Measurements from ENCODE around the gene IFITM5.

IFITM5 gene

GRCh38 chr11:285021-285893 is 14.1 kb downstream of the IFITM5 start:
- no peaks in the 10 kb centered on the region for H3K9me3 Mint-ChIP-seq
- H3K36me3 Mint-ChIP-seq = peaks cover 3% of the 10 kb centered on the region
- H3K27ac Mint-ChIP-seq = peak overlapping the region; percentile 8
- peaks cover 53% of the 10 kb centered on the region for H3K4me1 Mint-ChIP-seq
- H3K4me3 Mint-ChIP-seq = no peak overlapping the region
- H3K27me3 Mint-ChIP-seq = peaks cover 2% of the 10 kb centered on the region

DNA sequence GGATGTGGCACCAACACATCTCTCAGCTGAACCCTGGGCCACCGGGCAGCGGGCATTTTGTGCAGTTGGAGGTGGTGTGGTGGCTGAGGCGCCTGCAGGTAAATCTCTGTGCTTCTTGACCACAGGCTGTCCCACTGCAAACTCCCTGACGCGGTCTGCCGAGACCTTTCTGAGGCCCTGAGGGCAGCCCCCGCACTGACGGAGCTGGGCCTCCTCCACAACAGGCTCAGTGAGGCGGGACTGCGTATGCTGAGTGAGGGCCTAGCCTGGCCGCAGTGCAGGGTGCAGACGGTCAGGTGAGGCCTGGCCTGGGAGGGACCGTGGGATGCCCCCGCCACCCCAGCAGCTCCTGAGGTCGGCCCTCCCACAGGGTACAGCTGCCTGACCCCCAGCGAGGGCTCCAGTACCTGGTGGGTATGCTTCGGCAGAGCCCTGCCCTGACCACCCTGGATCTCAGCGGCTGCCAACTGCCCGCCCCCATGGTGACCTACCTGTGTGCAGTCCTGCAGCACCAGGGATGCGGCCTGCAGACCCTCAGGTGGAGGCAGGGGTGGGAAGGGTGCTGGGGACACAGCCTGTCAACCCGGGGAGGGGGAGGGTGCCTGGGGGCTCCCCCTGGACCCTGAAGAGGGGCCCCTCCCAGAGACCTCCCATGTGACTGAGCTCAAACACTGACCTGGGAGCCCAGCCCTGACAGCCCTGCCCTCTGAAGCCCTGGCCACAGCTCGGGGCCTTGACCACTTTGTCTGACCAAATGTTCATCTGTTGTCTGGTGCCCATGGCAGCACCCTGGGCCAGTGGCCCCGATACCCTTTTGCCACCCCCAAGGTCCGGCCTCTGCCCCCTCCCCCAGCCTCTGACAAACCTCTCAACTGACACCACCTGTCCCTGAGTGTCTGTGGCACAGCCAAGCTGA is 15.0 kb downstream of the IFITM5 start:
- H3K9me3 Mint-ChIP-seq = no peaks in the 10 kb centered on the region
- peaks cover 2% of the 10 kb centered on the region for H3K27me3 Mint-ChIP-seq
- H3K36me3 Mint-ChIP-seq = peaks cover 3% of the 10 kb centered on the region
- no peak overlapping the region for H3K4me3 Mint-ChIP-seq
- no peak overlapping the region for H3K27ac Mint-ChIP-seq
- H3K4me1 Mint-ChIP-seq = peaks cover 53% of the 10 kb centered on the region

GRCh38 chr11:283405-284104 is 15.8 kb downstream of the IFITM5 start:
- Mint-ChIP-seq H3K36me3 (peaks cover 3% of the 10 kb centered on the region), H3K27ac (peak overlapping the region; percentile 35), H3K4me3 (peak overlapping the region; percentile 36), H3K4me1 (peaks cover 56% of the 10 kb centered on the region), H3K9me3 (no peaks in the 10 kb centered on the region), H3K27me3 (peaks cover 2% of the 10 kb centered on the region)

DNA sequence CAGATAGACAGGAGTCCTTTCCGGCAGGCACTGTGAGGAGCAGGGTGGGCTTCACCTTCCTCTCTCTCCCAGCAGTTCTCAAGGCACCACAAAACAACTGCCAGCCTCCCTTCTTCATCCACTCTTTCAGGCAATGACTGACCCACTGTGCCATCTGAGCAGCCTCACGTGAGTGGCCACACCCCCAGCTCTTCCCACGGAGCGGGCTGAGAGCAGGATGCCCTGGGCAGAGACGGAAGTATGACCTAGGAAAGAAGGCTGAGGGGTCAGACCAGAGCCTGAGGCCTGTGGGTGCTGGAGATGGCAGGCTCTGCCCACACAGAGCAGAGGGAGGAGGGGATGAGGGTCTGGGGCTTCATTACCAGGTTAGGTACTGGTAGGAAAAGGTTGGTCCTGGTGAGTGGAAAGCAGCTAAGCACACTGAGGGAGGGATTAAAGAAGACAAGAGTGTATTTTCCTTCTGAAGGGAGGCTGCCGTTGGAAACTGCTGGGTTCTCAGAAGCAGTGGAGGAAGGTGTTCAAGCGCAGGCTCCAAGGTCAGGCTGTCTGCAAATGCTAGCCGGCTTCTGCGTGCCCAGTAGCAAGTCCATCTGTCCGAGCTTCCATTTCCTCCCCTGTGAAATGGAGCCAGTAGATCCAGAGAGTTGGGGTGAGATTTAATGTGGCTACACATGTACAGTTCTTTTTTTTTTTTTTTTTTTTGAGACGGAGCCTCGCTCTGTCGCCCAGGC is 16.5 kb downstream of the IFITM5 start:
- Mint-ChIP-seq H3K27ac (no peak overlapping the region), H3K4me1 (peaks cover 56% of the 10 kb centered on the region), H3K4me3 (peak overlapping the region; percentile 73), H3K36me3 (peaks cover 3% of the 10 kb centered on the region), H3K9me3 (no peaks in the 10 kb centered on the region), H3K27me3 (peaks cover 2% of the 10 kb centered on the region)

DNA sequence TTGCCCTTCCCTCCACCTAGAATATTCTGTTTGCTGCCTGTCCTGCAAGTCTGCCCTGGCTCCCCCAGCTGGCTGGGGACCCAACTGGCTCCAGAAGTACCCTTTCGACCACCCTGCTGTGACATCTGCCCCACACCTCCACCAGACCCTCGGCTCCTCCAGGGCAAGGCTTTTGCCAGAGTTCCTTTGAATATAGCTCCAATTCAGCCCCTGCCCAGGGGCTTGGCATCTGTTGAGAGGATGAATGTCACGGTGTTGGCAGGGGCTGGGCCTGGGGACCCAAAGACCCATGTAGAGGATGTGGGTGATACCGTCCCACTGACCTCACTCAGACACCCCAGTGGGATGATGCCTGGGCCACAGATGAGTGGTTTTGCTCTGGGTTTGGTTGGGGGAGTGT is 17.2 kb downstream of the IFITM5 start:
- peaks cover 59% of the 10 kb centered on the region for H3K4me1 Mint-ChIP-seq
- peak overlapping the region; percentile 73 for H3K4me3 Mint-ChIP-seq
- H3K9me3 Mint-ChIP-seq = no peaks in the 10 kb centered on the region
- H3K27ac Mint-ChIP-seq = peak overlapping the region; percentile 88
- peaks cover 3% of the 10 kb centered on the region for H3K36me3 Mint-ChIP-seq
- peaks cover 2% of the 10 kb centered on the region for H3K27me3 Mint-ChIP-seq

DNA sequence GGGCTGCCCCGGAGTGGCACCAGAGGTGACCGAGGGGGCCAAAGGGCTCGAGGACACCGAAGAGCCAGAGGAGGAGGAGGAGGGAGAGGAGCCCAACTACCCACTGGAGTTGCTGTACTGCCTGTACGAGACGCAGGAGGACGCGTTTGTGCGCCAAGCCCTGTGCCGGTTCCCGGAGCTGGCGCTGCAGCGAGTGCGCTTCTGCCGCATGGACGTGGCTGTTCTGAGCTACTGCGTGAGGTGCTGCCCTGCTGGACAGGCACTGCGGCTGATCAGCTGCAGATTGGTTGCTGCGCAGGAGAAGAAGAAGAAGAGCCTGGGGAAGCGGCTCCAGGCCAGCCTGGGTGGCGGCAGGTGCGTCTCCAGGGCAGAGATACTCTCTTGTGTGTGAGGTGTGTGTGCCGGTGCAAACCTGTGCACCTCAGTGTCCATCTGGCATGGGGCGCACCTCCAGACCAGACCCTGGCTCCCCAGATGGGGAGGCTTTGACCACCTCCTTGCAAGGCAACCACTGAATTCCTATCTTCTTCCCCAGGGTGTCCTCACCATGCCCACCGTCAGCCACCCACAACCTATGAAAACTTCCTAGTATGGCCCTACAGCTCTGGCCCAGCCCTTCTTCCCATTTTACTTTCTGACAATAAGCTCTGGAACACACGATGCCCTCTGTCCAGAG is 17.7 kb downstream of the IFITM5 start:
- H3K27me3 Mint-ChIP-seq = peaks cover 2% of the 10 kb centered on the region
- H3K27ac Mint-ChIP-seq = peak overlapping the region; percentile 88
- H3K36me3 Mint-ChIP-seq = peaks cover 3% of the 10 kb centered on the region
- H3K4me1 Mint-ChIP-seq = peaks cover 55% of the 10 kb centered on the region
- no peaks in the 10 kb centered on the region for H3K9me3 Mint-ChIP-seq
- peak overlapping the region; percentile 73 for H3K4me3 Mint-ChIP-seq

DNA sequence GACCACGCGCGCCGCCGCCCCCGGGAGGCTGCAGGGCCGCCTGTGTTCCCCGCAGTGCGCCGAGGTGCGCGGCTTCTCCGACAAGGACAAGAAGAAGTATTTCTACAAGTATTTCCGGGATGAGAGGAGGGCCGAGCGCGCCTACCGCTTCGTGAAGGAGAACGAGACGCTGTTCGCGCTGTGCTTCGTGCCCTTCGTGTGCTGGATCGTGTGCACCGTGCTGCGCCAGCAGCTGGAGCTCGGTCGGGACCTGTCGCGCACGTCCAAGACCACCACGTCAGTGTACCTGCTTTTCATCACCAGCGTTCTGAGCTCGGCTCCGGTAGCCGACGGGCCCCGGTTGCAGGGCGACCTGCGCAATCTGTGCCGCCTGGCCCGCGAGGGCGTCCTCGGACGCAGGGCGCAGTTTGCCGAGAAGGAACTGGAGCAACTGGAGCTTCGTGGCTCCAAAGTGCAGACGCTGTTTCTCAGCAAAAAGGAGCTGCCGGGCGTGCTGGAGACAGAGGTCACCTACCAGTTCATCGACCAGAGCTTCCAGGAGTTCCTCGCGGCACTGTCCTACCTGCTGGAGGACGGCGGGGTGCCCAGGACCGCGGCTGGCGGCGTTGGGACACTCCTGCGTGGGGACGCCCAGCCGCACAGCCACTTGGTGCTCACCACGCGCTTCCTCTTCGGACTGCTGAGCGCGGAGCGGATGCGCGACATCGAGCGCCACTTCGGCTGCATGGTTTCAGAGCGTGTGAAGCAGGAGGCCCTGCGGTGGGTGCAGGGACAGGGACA is 18.4 kb downstream of the IFITM5 start:
- H3K27ac Mint-ChIP-seq = no peak overlapping the region
- peaks cover 2% of the 10 kb centered on the region for H3K27me3 Mint-ChIP-seq
- peak overlapping the region; percentile 73 for H3K4me3 Mint-ChIP-seq
- H3K4me1 Mint-ChIP-seq = peaks cover 49% of the 10 kb centered on the region
- peaks cover 3% of the 10 kb centered on the region for H3K36me3 Mint-ChIP-seq
- H3K9me3 Mint-ChIP-seq = no peaks in the 10 kb centered on the region

DNA sequence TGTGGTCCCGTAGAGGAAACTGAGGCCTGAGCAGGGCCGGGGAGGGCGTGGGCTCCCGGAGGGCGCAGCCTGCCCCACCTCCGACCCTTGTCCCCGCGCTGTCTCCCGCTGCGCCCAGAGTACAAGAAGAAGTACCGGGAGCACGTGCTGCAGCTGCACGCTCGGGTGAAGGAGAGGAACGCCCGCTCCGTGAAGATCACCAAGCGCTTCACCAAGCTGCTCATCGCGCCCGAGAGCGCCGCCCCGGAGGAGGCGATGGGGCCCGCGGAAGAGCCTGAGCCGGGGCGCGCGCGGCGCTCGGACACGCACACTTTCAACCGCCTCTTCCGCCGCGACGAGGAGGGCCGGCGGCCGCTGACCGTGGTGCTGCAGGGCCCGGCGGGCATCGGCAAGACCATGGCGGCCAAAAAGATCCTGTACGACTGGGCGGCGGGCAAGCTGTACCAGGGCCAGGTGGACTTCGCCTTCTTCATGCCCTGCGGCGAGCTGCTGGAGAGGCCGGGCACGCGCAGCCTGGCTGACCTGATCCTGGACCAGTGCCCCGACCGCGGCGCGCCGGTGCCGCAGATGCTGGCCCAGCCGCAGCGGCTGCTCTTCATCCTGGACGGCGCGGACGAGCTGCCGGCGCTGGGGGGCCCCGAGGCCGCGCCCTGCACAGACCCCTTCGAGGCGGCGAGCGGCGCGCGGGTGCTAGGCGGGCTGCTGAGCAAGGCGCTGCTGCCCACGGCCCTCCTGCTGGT is 19.2 kb downstream of the IFITM5 start:
- H3K27me3 Mint-ChIP-seq = peaks cover 2% of the 10 kb centered on the region
- H3K4me1 Mint-ChIP-seq = peaks cover 46% of the 10 kb centered on the region
- peak overlapping the region; percentile 79 for H3K4me3 Mint-ChIP-seq
- peaks cover 3% of the 10 kb centered on the region for H3K36me3 Mint-ChIP-seq
- peak overlapping the region; percentile 88 for H3K27ac Mint-ChIP-seq
- H3K9me3 Mint-ChIP-seq = no peaks in the 10 kb centered on the region

GRCh38 chr11:279040-279965 is 20.0 kb downstream of the IFITM5 start:
- Mint-ChIP-seq H3K36me3 (peaks cover 3% of the 10 kb centered on the region), H3K9me3 (no peaks in the 10 kb centered on the region), H3K4me1 (peaks cover 46% of the 10 kb centered on the region), H3K4me3 (peak overlapping the region; percentile 78), H3K27me3 (peaks cover 2% of the 10 kb centered on the region), H3K27ac (no peak overlapping the region)

DNA sequence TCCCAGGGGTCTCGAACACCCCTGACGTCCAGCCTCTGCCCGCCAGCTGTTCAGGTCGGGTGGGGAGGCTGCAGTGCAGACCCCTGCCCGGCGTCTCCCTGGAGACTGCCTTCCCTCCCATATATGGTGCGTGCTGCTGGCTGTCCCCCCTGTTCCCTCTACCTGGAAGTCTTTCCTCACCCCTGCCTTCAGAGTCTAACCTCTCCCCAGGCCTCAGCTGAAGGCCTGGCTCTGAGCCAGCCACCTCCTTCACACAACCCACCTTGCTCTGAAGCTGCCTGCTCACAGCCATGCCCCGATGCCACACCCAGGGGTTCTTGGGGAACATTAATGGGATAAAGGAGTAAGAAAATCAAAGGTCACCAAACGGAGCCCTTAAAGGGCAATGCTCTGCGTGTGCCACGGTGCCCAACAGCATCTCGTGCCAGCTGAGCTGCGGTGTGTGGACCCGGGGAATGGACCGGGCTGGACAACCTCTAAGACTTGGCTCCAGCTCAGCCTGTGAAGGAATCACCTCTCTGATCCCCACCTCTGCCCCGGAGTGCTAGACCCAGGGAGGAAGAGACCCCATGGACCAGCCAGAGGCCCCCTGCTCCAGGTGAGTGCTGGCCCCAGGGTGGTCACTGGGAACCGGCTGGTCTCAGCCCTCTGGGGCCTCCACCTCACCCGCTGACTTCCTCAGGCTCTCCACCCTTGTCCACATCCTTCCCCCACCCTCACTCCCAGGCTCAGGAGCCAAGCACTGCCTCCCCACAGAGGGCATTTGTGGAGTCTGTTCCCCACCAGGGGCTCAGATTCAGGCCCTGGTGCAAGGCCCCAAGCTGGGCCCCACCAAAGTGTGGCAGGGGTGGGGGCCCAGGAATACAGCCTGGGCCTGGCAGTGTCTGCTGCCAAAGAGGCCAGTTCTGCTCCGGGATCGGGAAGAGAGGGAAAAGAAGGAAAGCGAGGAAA is 21.1 kb downstream of the IFITM5 start, which contains the start of gene NLRP6:
TSS of gene NLRP6 (plus strand) at position 407 of the 951 bp plus-strand sequence. CDS start at position 570, 163 bp downstream.
- Mint-ChIP-seq H3K27me3 (peaks cover 2% of the 10 kb centered on the region), H3K9me3 (no peaks in the 10 kb centered on the region), H3K27ac (peak within 1 kb of the TSS; percentile 76), H3K36me3 (peaks cover 3% of the 10 kb centered on the region), H3K4me3 (peak within 1 kb of the TSS; percentile 78), H3K4me1 (peaks cover 40% of the 10 kb centered on the region)

GRCh38 chr11:276219-276618 is 23.1 kb downstream of the IFITM5 start:
- peak overlapping the region; percentile 87 for H3K27ac Mint-ChIP-seq

GRCh38 chr11:272931-273198 is 26.5 kb downstream of the IFITM5 start:
- Mint-ChIP-seq H3K36me3 (no peaks in the 10 kb centered on the region), H3K4me3 (no peak overlapping the region), H3K27me3 (no peaks in the 10 kb centered on the region), H3K4me1 (peaks cover 33% of the 10 kb centered on the region), H3K9me3 (no peaks in the 10 kb centered on the region), H3K27ac (no peak overlapping the region)

More at GRCh38 chr11:276219-276618, 23.1 kb downstream of the IFITM5 start:
- H3K4me1 Mint-ChIP-seq = peaks cover 21% of the 10 kb centered on the region
- no peaks in the 10 kb centered on the region for H3K27me3 Mint-ChIP-seq
- no peaks in the 10 kb centered on the region for H3K9me3 Mint-ChIP-seq
- H3K36me3 Mint-ChIP-seq = no peaks in the 10 kb centered on the region
- H3K4me3 Mint-ChIP-seq = no peak overlapping the region
